ENCODE measurements around the gene OIT3. TPM values are rescaled to one million over a fixed set of nuclear protein-coding genes. Genes with fewer than 3 reads are reported as not detected.

The OIT3 gene
- total RNA-seq, 6 experiments from 2014 or later: not detected

GRCh38 chr10:72954596-72955554 lies 61.3 kb downstream of the OIT3 start, which contains the start of gene PLA2G12B:
Gene PLA2G12B, minus strand, starts transcription at chr10:72954806. Its CDS starts 121 bp downstream, at chr10:72954685.
- TF ChIP-seq, protein P1, sequence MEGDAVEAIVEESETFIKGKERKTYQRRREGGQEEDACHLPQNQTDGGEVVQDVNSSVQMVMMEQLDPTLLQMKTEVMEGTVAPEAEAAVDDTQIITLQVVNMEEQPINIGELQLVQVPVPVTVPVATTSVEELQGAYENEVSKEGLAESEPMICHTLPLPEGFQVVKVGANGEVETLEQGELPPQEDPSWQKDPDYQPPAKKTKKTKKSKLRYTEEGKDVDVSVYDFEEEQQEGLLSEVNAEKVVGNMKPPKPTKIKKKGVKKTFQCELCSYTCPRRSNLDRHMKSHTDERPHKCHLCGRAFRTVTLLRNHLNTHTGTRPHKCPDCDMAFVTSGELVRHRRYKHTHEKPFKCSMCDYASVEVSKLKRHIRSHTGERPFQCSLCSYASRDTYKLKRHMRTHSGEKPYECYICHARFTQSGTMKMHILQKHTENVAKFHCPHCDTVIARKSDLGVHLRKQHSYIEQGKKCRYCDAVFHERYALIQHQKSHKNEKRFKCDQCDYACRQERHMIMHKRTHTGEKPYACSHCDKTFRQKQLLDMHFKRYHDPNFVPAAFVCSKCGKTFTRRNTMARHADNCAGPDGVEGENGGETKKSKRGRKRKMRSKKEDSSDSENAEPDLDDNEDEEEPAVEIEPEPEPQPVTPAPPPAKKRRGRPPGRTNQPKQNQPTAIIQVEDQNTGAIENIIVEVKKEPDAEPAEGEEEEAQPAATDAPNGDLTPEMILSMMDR (IDR thresholded peaks at IDR 0.05): no peak
- Mint-ChIP-seq H3K36me3 (ENCODE audit: low read depth) (no peaks in the 10 kb centered on the region), H3K9me3 (no peaks in the 10 kb centered on the region), H3K4me3 (no peak within 1 kb of the TSS), H3K27ac (no peak within 1 kb of the TSS), H3K4me1 (ENCODE audit: low read depth) (no peaks in the 10 kb centered on the region), H3K27me3 (ENCODE audit: insufficient read depth) (peaks cover 15% of the 10 kb centered on the region)
- no peak for DNase-seq

DNA sequence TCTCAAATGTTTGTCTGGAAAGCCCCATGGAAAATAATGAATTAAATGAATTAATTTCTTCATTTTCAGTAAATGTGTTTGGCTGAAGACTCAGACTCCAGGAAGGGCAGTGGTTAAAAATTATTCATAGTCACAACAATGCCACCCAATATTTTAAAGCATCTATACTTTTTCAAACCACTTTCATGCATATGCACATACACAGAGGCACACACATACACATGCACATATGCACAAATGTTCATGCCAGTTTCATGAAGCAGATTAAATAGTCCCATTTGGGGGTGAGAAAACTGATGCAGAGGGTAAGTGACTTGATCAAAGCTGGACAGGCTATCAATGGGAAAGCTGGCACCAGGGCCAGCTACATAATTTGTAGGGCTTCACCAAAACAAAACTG lies 62.5 kb downstream of the OIT3 start:
- Mint-ChIP-seq H3K27ac (no peak overlapping the region), H3K4me3 (no peak overlapping the region), H3K4me1 (ENCODE audit: low read depth) (no peaks in the 10 kb centered on the region), H3K27me3 (ENCODE audit: insufficient read depth) (peaks cover 19% of the 10 kb centered on the region), H3K36me3 (ENCODE audit: low read depth) (no peaks in the 10 kb centered on the region), H3K9me3 (no peaks in the 10 kb centered on the region)
- TF ChIP-seq, protein P1 (IDR thresholded peaks at IDR 0.05): no peak
- no peak for DNase-seq

DNA sequence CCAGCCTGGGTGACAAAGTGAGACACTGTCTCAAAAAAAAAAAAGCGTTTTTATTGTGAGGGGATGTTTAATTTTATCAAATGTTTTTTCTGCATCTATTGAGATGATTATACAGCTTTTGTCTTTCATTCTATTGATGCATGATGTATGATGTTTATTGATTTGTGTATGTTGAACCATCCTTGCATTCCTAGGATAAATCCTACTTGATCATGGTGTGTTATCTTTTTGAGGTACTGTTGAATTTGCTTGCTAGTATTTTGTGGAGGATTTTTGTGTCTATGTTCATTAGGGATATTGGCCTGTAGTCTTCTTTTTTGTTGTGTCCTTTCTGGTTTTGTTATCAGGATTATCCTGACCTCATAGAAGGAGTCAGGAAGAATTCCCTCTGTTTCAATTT lies 83.3 kb downstream of the OIT3 start:
- H3K36me3 Mint-ChIP-seq (ENCODE audit: low read depth): peaks cover 35% of the 10 kb centered on the region
- H3K27me3 Mint-ChIP-seq (ENCODE audit: insufficient read depth): peaks cover 6% of the 10 kb centered on the region
- H3K27ac Mint-ChIP-seq: no peak overlapping the region
- TF ChIP-seq, protein P1 (IDR thresholded peaks at IDR 0.05): no peak
- H3K4me1 Mint-ChIP-seq (ENCODE audit: low read depth): no peaks in the 10 kb centered on the region
- no peak for DNase-seq
- no peak overlapping the region for H3K4me3 Mint-ChIP-seq
- H3K9me3 Mint-ChIP-seq: peaks cover 55% of the 10 kb centered on the region

GRCh38 chr10:72979709-72980108 lies 86.2 kb downstream of the OIT3 start:
- Mint-ChIP-seq H3K27ac (no peak overlapping the region), H3K4me3 (no peak overlapping the region), H3K27me3 (ENCODE audit: insufficient read depth) (peaks cover 4% of the 10 kb centered on the region), H3K9me3 (peaks cover 55% of the 10 kb centered on the region), H3K36me3 (ENCODE audit: low read depth) (peaks cover 35% of the 10 kb centered on the region), H3K4me1 (ENCODE audit: low read depth) (no peaks in the 10 kb centered on the region)
- TF ChIP-seq, protein P1 (IDR thresholded peaks at IDR 0.05): no peak
- no peak for DNase-seq

- Mint-ChIP-seq H3K27ac (no peak overlapping the region), H3K9me3 (peaks cover 54% of the 10 kb centered on the region), H3K4me3 (no peak overlapping the region), H3K36me3 (ENCODE audit: low read depth) (peaks cover 30% of the 10 kb centered on the region), H3K4me1 (ENCODE audit: low read depth) (no peaks in the 10 kb centered on the region), H3K27me3 (ENCODE audit: insufficient read depth) (peaks cover 3% of the 10 kb centered on the region)
- DNase-seq: no peak
- TF ChIP-seq, protein P1 (IDR thresholded peaks at IDR 0.05): no peak
Observed at GRCh38 chr10:72980348-72980747, 86.8 kb downstream of the OIT3 start.
